ENCODE data around the gene MUSTN1.
A peak's percentile ranks its signal among the peaks of the same experiment; 100 is the strongest.

MUSTN1 gene

GRCh38 chr3:52831500-52832301, 3.1 kb downstream of the MUSTN1 start:
- DNase-seq = no peak

GRCh38 chr3:52830535-52831258, 4.1 kb downstream of the MUSTN1 start, which contains the start of gene ITIH4:
ITIH4 (minus strand) TSS chr3:52830672; CDS start chr3:52830642, 30 bp downstream.
- no peak for DNase-seq

DNA sequence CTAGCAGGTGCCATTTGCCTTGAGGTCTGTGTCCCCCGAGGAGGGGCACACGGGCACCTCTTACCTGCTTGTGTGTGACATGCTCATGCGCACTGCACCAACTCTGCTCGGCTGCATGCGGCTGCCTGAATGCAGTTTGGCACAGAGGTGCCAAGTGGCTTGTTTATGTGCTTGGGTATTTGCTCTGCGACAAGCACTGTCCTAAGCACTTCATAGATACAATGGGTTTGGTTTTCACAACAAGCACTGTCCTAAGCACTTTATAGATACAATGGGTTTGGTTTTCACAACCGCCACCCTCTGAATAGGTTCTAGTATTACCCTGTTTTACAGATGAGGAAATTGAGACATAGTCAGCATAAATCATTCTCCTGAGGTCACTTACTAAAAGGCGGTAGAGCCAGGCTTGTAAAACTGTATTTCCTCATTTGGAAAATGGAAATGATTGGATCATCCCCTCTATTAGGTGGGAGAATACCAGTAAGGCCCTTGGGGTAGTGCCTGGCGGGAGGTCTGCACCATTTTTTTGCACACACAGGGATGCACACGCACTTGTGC, 4.8 kb downstream of the MUSTN1 start:
- DNase-seq = no peak

DNA sequence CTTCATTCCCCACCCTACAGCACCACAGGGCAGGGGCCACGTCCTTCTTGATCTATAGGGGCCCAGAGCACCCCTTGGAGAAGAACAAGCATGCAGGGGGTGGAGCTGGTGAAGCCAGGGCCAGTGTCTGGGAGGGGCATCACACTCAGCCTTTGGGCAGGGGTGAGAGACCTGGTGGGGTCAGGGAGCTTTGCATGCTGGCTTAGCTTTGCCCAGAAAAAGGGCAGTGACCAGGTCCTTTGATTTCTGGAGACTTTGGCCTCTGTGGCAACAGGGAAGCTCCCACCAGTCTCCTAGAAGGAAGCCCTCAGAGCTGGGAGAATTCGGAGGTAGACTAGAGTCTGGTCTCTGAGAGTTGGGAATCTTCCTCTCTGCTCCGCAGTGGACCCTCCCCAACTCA, 5.3 kb downstream of the MUSTN1 start:
- DNase-seq = no peak

GRCh38 chr3:52827866-52828376, 6.9 kb downstream of the MUSTN1 start:
- no peak for DNase-seq

GRCh38 chr3:52827441-52827840, 7.4 kb downstream of the MUSTN1 start:
- DNase-seq = no peak

DNA sequence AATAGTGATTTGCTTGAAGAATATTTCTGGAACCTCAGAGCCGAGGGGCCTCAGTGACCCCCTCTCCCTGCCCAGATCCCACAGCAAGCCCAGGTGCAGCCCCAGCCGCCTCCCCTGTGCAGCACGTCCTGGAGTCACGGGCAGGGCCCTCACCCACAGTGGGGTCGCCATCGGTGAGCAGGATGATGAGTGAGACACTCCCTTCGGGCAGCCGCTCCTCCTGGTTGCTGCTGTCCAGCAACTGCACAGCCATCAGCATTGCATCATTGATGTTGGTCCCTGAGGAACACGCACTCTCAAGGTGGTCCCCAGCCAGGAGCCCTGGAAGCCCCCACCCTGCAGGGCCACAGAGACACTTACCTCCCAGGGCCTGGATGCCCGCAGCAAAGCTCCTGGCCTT, 10.8 kb downstream of the MUSTN1 start:
- no peak for DNase-seq

DNA sequence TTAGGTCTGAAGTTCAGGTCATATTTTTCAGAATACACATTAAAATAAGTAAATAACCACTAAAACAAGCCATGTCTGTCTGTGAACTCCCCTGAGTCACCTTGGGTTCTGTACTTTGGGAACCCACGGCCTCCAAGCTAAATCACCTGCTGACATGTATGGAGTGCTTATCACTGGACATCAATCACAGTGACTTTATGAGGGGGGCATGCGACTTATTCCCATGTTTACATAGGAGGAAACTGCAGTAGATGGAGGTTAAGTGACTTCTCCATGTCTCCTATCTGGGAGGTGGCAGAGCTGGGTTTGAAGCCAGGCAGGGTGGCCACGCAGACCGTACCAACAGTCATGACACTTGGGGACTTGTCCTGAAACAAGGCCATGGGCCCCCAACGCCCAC, 12.5 kb downstream of the MUSTN1 start:
- DNase-seq = no peak

GRCh38 chr3:52820736-52821135, 14.1 kb downstream of the MUSTN1 start:
- peak; percentile 23 for DNase-seq

DNA sequence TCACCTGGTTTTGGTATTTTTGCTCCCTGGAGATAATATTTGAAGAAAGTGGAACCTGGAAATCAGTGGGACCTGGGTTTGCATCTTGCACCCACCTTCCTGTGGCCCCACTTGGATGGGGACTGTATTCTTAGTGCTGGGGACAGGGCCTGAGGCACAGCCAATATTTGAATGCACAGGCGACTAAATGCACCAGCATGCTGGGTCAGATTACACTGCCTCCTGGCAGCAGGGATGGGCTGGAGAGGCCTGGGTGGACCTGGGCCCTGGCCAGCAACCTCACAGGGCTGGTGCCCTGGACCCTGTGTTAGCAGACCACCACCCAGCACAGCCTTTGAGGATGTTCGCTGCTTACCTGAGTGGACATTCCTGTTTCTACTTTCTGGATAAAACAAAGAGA, 14.9 kb downstream of the MUSTN1 start:
- DNase-seq = no peak

DNA sequence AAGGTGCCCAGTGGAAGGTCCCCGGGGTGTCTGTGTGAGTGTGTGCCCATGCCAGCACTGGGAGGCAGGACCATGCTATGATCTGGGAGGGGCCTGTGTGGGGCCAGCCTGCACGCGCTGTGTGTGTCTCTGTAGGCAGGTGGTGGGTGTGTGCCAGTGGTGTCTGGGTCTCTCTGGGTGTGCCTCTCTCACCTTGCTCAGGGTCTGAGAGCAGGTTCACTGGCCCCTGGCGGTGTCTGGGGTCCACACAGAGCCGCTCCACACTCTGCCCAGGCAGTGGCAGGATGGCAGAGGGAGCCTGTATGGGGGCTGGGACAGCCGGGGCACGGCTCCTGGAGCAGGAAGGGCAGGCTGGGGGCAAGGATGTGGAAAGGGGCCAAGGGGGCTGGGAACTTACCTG, 17.0 kb downstream of the MUSTN1 start:
- no peak for DNase-seq

GRCh38 chr3:52817221-52817620, 17.6 kb downstream of the MUSTN1 start:
- no peak for DNase-seq

DNA sequence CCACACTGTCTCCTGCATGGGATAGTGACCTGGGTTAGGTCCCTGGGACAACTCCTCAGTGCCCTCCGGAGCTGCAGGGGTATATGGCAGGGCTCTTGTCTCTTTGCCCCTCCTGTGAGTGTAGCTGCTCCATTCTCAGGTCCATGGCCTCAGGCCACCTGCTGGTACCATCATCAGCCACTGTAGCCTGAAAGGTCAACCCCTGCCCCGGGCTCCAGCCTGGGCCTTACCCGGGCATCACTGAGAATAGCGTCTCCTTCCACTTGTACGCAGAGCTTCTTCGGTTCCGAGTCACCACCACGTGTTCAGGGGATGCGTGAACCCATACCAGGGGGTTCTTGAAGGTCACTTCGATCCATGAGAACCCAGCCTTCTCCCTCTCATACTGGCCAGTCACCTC, 18.2 kb downstream of the MUSTN1 start:
- no peak for DNase-seq

DNA sequence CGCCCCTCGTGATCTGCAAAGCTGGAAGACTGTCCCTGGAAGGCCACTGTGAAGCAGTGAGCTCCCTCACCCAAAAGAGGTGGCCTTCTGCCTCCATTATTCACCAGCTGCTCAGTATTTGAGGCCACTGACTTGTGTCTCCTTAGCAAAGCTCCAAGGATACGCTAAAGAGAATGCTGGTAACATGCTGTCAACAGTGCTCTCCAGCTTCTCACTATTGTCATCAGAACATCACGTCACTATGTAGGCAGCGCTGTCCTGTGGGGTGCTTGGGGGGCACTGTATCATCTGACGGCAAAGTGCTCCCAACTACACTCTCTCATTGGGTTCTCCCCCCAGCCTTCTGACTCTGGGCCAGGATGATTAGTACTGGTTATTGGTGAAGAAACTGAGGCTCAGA, 18.6 kb downstream of the MUSTN1 start:
- DNase-seq = no peak

DNA sequence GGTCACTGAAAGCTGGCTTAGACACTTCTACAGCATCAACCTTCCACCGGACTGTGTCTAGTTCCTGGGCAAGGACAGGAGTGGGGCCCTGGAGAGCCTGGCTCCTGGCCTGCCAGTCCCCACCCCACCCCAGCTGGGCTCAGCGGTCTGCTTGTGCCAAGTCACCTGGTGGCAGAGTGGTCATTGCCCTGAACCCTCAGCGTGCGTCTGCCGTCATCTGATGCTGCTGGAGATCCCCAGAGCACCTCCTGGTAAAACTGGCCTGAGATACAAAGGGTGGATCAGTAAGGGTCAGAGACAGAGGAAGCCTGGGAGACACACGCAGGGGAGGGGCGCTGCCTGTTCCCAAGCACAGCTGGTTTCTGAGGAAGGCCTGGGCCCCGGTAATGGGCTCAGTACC, 21.0 kb downstream of the MUSTN1 start:
- DNase-seq = no peak

DNA sequence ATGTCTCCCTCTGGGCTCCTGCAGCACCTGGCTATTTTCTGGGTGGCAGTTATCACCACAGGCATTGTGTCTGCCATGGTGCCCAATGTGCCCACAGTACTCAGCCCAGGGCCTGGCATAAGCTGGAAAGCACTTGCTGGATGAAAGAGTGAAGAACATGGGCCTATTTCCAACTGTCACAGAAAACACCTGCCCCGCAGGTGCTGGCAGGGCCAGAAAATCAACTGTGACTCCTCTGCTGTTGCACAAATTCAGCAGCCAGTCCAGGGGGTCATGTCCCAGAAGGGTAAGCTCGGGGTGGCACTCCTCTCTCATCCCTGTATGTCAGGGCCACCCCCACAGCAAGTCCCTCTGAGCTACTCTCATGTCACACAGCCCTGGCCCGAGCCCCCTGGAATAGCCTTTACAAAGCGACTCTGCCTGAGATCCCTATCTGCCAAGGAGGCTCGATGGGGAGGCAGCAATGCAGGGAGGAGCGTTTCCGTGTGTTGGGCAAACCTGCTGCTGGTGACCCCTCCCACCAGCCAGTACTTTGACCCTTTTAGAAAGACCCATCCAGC, 23.3 kb downstream of the MUSTN1 start:
- DNase-seq = no peak

DNA sequence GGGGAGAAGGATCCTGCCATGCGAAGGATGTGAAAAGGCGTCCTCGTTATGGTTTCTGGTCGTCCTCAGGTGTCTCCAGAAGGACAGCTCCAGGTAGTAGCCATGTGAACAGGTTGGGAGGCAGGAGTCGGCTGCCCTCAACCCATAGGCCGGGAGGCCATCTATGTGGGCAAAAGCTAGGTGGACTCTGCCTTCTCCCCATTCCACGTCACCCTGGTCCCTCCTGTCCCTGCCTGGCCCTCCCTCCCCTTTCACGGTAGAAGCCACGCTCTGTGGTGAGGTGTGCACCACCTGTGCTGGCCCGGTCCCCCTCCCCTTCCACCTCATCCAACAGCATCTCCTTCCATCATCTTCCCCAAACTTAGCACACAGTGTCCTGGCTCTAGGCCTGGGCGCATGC, 23.9 kb downstream of the MUSTN1 start:
- DNase-seq = no peak

GRCh38 chr3:52809662-52810377, 25.0 kb downstream of the MUSTN1 start:
- no peak for DNase-seq

GRCh38 chr3:52809149-52809548, 25.7 kb downstream of the MUSTN1 start:
- DNase-seq = no peak

DNA sequence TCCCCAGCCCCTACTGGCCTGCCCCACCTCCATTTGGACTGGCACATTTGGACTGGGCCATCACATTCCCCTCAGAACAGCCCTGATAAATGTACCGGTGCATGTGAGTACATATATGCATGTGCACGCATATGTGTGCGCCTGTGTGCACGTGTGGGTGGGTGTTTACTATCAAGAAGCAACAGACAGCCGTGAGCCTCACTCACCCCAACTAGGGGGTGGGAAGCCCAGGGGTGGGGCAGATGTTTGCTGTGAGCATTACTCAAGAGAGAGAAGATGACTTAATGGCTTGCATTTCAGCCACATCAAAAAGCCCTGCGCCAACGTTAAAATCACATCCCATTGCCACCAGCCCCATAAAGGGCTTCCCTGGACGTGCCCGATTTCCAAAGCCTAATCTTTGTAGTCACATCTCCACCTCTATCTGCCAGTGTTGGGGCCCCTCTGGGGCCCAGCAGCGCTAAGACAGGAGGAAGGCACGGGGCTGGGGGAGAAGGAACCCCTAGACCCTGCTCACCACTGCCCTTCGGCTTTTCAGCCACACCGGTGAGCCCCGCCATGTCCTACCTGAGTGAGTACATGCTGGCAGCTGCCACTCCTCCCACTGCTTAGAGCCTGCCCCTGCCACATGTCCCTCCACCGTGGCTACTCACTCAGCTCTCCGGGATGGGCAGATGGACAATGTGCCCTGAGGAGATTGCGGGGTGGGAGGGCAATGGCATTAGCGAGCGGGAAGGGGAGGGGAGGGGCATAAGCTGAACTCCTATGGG, 29.4 kb downstream of the MUSTN1 start:
- no peak for DNase-seq

- no peak for DNase-seq
Measured at GRCh38 chr3:52801839-52802238, 33.0 kb downstream of the MUSTN1 start.

- no peak for DNase-seq
Measured at GRCh38 chr3:52800079-52800478, 34.7 kb downstream of the MUSTN1 start.

Data from activated CD4-positive, alpha-beta T cell treated with anti-CD3 and anti-CD28 coated beads, Interleukin-2, amount 50 U/mL, for 16 hours (primary cell).